ENCODE measurements around the gene ALDH3B2.
"Not testable (repeated sequence)": the region's sequence is repeated elsewhere in the genome, so short reads cannot be mapped to it uniquely, and the experiment has no call there.

The ALDH3B2 gene

GRCh38 chr11:67660752-67661151 is 13.7 kb downstream of the ALDH3B2 start:
- not testable (repeated sequence) for DNase-seq (ENCODE audit: low spot score)

DNA sequence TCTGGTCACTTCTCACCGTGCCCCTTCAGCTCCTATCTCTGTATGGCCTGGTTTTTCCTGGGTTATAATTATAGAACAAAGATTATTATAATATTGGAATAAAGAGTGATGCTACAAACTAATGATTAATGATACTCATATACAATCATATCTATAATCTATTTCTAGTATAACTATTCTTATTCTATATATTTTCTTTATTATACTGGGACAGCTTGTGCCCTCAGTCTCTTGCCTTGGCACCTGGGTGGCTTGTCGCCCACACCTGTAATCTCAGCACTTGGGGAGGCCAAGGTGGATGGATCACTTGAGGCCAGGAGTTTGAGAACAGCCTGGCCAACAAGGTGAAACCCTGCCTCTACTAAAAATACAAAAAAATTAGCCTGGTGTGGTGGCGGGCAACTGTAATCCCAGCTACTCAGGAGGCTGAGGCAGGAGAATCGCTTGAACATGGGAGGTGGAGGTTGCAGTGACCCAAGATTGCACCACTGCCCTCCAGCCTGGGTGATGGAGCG is 14.7 kb downstream of the ALDH3B2 start:
- DNase-seq (ENCODE audit: low spot score), result not testable (repeated sequence)

DNA sequence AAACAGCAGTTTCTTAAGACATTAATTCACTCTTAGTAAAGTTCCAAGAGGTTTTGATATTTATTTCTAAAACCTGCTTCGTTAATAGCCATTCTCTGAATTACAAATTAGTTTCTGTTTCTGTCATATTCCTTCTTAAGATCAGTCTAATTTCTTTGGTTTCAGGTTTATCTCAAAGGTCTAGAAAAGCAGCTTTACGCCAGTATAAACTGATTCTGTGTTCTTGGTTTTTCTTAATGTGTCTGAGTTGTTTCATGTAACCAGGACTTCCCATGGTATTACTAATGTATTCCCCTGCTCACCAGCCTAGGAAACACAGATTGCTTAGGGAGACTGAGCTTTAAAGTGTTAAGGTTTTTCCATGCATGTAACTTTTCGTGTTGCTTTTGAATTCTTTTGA is 17.1 kb downstream of the ALDH3B2 start:
- DNase-seq (ENCODE audit: low spot score), result no peak

GRCh38 chr11:67656278-67656922 is 18.0 kb downstream of the ALDH3B2 start:
- DNase-seq (ENCODE audit: low spot score), result no peak

DNA sequence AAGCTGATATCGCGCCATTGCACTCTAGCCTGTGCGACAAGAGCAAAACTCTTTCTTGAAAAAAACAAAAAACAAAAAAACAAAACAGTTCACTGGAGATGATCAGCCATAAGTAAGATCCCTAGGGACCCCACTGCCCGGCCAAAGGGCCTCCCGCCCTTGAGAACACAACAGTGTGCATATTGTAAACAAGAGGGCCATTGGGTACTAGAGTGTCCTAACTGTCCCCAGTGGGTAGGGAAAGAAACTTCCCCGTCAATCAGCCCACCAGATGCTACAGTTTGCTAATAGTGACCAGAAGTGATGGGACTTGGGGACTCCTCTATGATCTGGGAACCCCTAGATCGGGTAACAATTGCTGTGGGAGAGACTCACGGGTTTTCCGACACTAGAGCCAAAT is 20.2 kb downstream of the ALDH3B2 start:
- DNase-seq (ENCODE audit: low spot score), result no peak

GRCh38 chr11:67652965-67653845 is 21.2 kb downstream of the ALDH3B2 start:
- DNase-seq (ENCODE audit: low spot score), result no peak

- no peak for DNase-seq (ENCODE audit: low spot score)
These were observed 22.2 kb downstream of the ALDH3B2 start for GRCh38 chr11:67651976-67652781.

GRCh38 chr11:67649634-67650510 is 24.6 kb downstream of the ALDH3B2 start:
- DNase-seq (ENCODE audit: low spot score), result no peak

GRCh38 chr11:67648796-67649613 is 25.4 kb downstream of the ALDH3B2 start:
- DNase-seq (ENCODE audit: low spot score), result no peak

GRCh38 chr11:67648140-67648795 is 26.2 kb downstream of the ALDH3B2 start:
- DNase-seq (ENCODE audit: low spot score), result peak; percentile 48

GRCh38 chr11:67647471-67647870 is 27.0 kb downstream of the ALDH3B2 start:
- no peak for DNase-seq (ENCODE audit: low spot score)

DNA sequence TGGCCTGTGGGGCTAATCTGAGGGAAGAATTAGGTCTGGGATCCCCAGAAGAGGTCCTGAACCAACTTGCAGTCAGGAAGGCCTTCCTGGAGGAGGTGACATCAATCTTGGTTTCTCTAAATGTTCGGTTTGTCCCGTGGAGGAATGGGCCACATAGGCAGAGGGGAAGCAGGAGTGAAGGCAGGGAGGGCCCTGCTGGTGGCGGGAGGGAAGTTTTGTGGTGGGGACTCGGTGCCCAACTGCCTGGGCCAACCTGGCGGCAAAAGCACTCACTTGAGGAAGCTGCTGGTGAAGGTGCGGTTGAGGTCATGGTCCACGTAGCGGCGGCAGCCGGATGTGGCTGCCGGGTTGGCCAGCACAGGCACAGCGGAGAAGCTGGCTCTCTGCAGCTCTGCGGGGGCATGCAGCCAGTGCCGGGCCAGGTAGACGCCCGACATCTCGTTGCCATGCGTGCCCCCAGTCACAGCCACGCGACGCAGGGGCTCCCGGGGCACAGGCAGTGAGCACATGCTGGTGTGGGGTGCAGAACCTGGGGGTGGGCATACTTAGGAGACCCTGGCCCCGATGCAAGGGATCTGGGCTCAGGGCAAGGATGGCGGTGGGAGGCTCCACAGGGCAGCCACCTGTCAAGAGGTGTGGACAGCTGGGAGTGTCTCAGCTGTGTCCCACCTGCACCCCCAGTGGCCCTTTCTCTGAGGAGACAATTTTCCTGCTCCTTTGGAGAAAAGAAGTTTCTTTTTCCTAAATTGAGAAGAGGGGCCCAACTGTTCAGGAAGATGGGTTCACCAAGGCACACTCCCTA is 27.7 kb downstream of the ALDH3B2 start:
- peak; percentile 29 for DNase-seq (ENCODE audit: low spot score)

- no peak for DNase-seq (ENCODE audit: low spot score)
These were observed 28.6 kb downstream of the ALDH3B2 start for GRCh38 chr11:67645521-67646461.

- no peak for DNase-seq (ENCODE audit: low spot score)
These were observed 29.7 kb downstream of the ALDH3B2 start for GRCh38 chr11:67644472-67645418.

DNA sequence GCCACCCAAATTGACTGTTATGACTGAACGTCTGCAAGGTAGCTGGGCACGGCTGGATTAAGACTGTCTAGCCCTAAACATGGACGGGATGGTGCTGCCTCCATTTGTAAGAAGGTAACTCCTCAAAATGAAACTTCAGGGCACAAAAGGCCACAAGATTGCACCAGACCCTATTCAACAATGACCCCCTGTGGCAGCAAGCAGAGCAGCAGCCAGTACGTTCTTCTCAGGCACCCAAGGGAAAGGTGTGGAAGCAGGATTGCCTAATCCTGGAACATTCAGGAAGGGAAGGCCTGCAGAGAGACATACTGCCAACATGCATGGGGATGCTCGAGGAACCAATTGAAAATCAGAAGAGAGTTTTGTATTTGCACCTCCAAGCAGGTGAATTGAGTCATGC is 30.4 kb downstream of the ALDH3B2 start:
- no peak for DNase-seq (ENCODE audit: low spot score)

DNA sequence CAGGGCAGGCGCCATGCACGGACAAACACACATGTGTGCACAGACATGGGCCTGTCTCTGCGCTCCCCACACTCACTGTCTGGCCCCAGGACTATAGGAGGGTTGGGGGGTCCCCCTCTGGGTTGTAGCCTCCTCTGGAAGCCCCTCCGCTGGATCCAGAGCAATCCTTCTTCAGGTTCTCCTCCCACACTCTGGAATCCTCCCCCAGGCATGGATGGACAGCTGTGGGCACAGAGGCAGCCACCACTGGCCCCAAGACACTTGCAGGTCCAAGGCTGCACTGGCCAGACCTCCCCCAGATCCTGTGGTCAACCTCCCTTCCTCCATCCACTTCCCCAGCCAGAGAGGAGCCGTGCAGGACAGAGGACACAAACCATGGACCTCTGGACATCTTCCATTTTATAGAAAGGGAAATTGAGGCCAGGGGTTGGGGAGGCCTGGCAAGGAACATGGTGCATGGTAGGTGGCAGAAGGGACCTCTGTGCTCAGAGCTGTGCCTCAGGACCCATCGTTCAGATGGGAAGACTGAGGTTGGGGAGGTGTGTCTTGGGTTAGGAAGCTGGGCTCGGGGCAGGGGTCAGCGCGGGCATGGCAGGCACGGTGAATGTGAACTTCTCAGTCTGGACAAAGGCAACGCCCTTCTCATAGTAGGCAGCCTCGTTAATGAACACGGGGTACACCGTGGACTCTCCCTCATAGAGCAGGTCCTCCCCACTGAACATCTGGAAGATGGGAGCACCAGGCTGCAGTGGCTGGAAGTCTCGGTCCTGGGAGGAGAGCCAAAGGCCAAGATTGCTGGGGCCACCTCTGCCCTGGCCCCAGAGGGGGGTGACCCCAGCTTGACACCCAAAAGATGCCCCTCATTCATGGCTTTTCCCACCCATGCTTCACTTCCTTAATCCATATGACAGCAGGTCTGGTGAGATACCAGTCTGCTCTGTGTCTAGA is 32.0 kb downstream of the ALDH3B2 start:
- DNase-seq (ENCODE audit: low spot score), result no peak

Data from CD4-positive, alpha-beta T cell treated with Interleukin-15 for 4 hours (primary cell).